ENCODE results near the gene NOVA2.

DNA sequence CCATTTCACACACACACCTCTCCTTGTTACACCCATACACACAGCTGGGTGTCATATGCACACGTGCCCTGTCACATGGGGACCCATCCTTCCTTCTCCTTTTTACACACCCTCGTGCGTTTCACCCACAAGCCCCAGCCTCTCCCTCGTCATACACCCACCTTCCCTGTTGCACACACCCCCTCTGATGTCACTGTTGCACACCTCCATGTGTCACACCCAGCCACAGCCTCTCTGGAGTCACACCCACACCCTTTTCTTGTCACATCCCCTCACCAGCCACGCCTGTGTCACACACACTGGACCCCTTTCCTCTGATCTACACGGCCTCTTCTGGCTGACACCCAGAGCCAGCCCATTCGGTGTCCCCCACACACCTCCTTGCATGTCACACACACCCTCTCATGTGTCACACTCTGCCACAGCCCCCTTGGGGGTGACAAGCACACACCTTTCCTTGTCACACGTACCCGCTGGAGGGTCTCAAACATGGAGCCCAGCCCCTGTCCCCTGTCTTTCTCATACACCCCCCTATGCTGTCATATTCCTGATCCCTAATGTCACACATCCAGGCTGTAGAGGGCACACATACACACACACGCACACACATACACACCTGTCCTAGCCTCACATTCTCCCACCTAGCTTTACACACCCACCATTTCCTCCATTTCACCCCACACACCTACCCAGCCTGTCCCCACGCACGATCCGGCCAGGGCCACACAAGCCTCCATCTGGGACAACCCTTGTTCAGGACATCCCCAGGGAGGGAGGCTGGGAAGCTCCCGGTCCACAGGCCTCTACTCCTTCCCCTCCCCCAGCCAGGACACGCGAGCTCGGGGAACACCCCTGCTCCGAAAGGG is 1.4 kb downstream of the NOVA2 start:
- TF ChIP-seq POLR2A (IDR thresholded peaks at IDR 0.05) (no peak), POLR2AphosphoS5 (IDR thresholded peaks at IDR 0.05) (no peak)
